Measurements from ENCODE around the gene SCNN1G. TPM values are rescaled to one million over a fixed set of nuclear protein-coding genes. Genes with fewer than 3 reads are reported as not detected.

The SCNN1G gene
- total and polyA plus RNA-seq, 8 donors = 3.0 to 20.4 (median 7.9) TPM

- H3K27ac ChIP-seq = no peak overlapping the region
- no peaks in the 10 kb centered on the region for H3K27me3 ChIP-seq
- no peak for DNase-seq
- no peaks in the 10 kb centered on the region for H3K4me1 ChIP-seq
- no peak overlapping the region for H3K4me3 ChIP-seq
- H3K9me3 ChIP-seq = no peaks in the 10 kb centered on the region
- intact Hi-C loops (cut with DNase I; ENCODE audit: low total_unique reads) = no loop called here
- H3K36me3 ChIP-seq = peaks cover 0 to 34% (median 1%) of the 10 kb centered on the region in 4 donors
- WGBS, 5 donors = 65 to 88% (median 67%) methylated on average over 7 to 8 of the region's 8 CpGs
- TF ChIP-seq EP300 (IDR thresholded peaks at IDR 0.05) (no peak), POLR2AphosphoS5 (IDR thresholded peaks at IDR 0.05) (no peak)
Observed at GRCh38 chr16:23217646-23218045, 35.1 kb downstream of the SCNN1G start.

GRCh38 chr16:23222929-23223328 lies 40.4 kb downstream of the SCNN1G start:
- Histone ChIP-seq H3K4me3 (no peak overlapping the region), H3K4me1 (no peaks in the 10 kb centered on the region), H3K27me3 (no peaks in the 10 kb centered on the region), H3K9me3 (no peaks in the 10 kb centered on the region), H3K36me3 (no peaks in the 10 kb centered on the region), H3K27ac (no peak overlapping the region)
- TF ChIP-seq EP300 (IDR thresholded peaks at IDR 0.05) (no peak), POLR2AphosphoS5 (IDR thresholded peaks at IDR 0.05) (no peak), CTCF (IDR thresholded peaks at IDR 0.05) (no peak), POLR2A (IDR thresholded peaks at IDR 0.05) (no peak)
- intact Hi-C loops (cut with DNase I; ENCODE audit: low total_unique reads) = no loop called here
- no peak for DNase-seq

GRCh38 chr16:23223368-23223767 lies 40.8 kb downstream of the SCNN1G start:
- Histone ChIP-seq H3K27me3 (no peaks in the 10 kb centered on the region), H3K27ac (no peak overlapping the region), H3K4me3 (no peak overlapping the region), H3K4me1 (no peaks in the 10 kb centered on the region), H3K36me3 (no peaks in the 10 kb centered on the region), H3K9me3 (no peaks in the 10 kb centered on the region)
- TF ChIP-seq CTCF (IDR thresholded peaks at IDR 0.05) (no peak), POLR2AphosphoS5 (IDR thresholded peaks at IDR 0.05) (no peak)
- DNase-seq = no peak
- WGBS, 5 donors = 71 to 91% (median 84%) methylated on average over 8 of the region's 8 CpGs
- intact Hi-C loops (cut with DNase I; ENCODE audit: low total_unique reads) = no loop called here

- no peak overlapping the region for H3K4me3 ChIP-seq
- H3K27me3 ChIP-seq = no peaks in the 10 kb centered on the region
- H3K4me1 ChIP-seq = no peaks in the 10 kb centered on the region
- intact Hi-C loops (cut with DNase I; ENCODE audit: low total_unique reads) = no loop called here
- WGBS, 5 donors = 85 to 90% (median 88%) methylated on average over 4 of the region's 4 CpGs
- no peaks in the 10 kb centered on the region for H3K36me3 ChIP-seq
- TF ChIP-seq CTCF (IDR thresholded peaks at IDR 0.05) (no peak), EP300 (IDR thresholded peaks at IDR 0.05) (no peak), POLR2A (IDR thresholded peaks at IDR 0.05) (no peak), POLR2AphosphoS5 (IDR thresholded peaks at IDR 0.05) (no peak)
- H3K9me3 ChIP-seq = no peaks in the 10 kb centered on the region
- no peak overlapping the region for H3K27ac ChIP-seq
- no peak for DNase-seq
Observed at GRCh38 chr16:23225109-23225508, 42.6 kb downstream of the SCNN1G start.

GRCh38 chr16:23225634-23226033 lies 43.1 kb downstream of the SCNN1G start:
- H3K9me3 ChIP-seq = no peaks in the 10 kb centered on the region
- intact Hi-C loops (cut with DNase I; ENCODE audit: low total_unique reads) = no loop called here
- H3K36me3 ChIP-seq = no peaks in the 10 kb centered on the region
- TF ChIP-seq EP300 (IDR thresholded peaks at IDR 0.05) = no peak
- TF ChIP-seq CTCF (IDR thresholded peaks at IDR 0.05) = no peak
- no peak for TF ChIP-seq POLR2AphosphoS5 (IDR thresholded peaks at IDR 0.05)
- no peak for TF ChIP-seq POLR2A (IDR thresholded peaks at IDR 0.05)
- H3K4me3 ChIP-seq = no peak overlapping the region
- no peak overlapping the region for H3K27ac ChIP-seq
- no peaks in the 10 kb centered on the region for H3K4me1 ChIP-seq
- H3K27me3 ChIP-seq = no peaks in the 10 kb centered on the region
- no peak for DNase-seq
